Upper lobe of left lung (tissue), 6 donors: ENCODE results near the gene TF. TPM values are rescaled to one million over a fixed set of nuclear protein-coding genes. Genes with fewer than 3 reads are reported as not detected.

Experiments used
- ATAC-seq, 2 donors: fragments of 200-7000 bp; cut with Tn5 transposase; one replicate each; pipeline ENCODE4 v1.9.1; 2022; ENCODE audit warnings: mild to moderate bottlenecking in 2 of 2, moderate library complexity in 2 of 2; ENCODE audit not compliant: low FRiP score in 2 of 2
- DNase-seq, 2 donors: peaks; one replicate each; pipeline ENCODE4 v3.0.0-alpha.2; 2019 to 2020
- H3K27ac ChIP-seq, 4 donors: fragments of 200-600 bp; sonication (generic); one replicate each; pipeline ENCODE4 v1.5.1; 2016 to 2019
- H3K27me3 ChIP-seq, 4 donors: fragments of 200-600 bp; sonication (generic); one replicate each; pipeline ENCODE4 v1.5.1; 2017 to 2019
- H3K36me3 ChIP-seq, 4 donors: fragments of 200-600 bp; sonication (generic); one replicate each; pipeline ENCODE4 v1.5.1; 2016 to 2019
- H3K4me1 ChIP-seq, 4 donors: fragments of 200-600 bp; sonication (generic); one replicate each; pipeline ENCODE4 v1.5.1; 2018 to 2019
- H3K4me3 ChIP-seq, 4 donors: fragments of 200-600 bp; sonication (generic); one replicate each; pipeline ENCODE4 v1.5.1; 2017 to 2019; ENCODE audit warnings: mild to moderate bottlenecking in 2 of 4, moderate library complexity in 1 of 4
- H3K9me3 ChIP-seq, 4 donors: fragments of 200-600 bp; sonication (generic); one replicate each; pipeline ENCODE4 v1.5.1; 2018 to 2019
- EP300 ChIP-seq, 4 donors: sonication (generic); formaldehyde crosslinking; IDR thresholded peaks; one replicate each; pipeline ENCODE4 v1.5.1; 2017; ENCODE audit warnings: antibody characterized with exemption in 4 of 4, control low read depth in 2 of 4
- POLR2A ChIP-seq, 4 donors: fragments of 450-650 bp; IDR thresholded peaks; one replicate each; pipeline ENCODE4 v1.5.1; 2016 to 2017; ENCODE audit warnings: antibody characterized with exemption in 4 of 4, mild to moderate bottlenecking in 2 of 4
- POLR2AphosphoS5 ChIP-seq, 2 donors: sonication (generic); formaldehyde crosslinking; IDR thresholded peaks; one replicate each; pipeline ENCODE4 v1.5.1; 2017; ENCODE audit warnings: antibody characterized with exemption in 2 of 2
- WGBS, 2 donors: methylation state at CpG; one replicate each; pipeline ENCODE4 v1.1.5; 2017 to 2018; 5-methylcytosine and 5-hydroxymethylcytosine counted together
- total RNA-seq, 6 donors: library from RNA; depleted of rRNA in 4 of 6; stranded (reverse); fragments of >200 nt in 4 of 6; gene quantifications; one replicate each; pipeline versions ENCODE4 v1.1.0 to v1.2.1, GENCODE V29; 2016 to 2021
- TF ChIP-seq, protein P1 (sequence below), 6 experiments: fragments of 450-650 bp in 4 of 6; fragments of 200-600 bp in 2 of 6; sonication (generic) in 2 of 6; IDR thresholded peaks; one replicate each; pipeline ENCODE4 v1.5.1; 2016 to 2019; ENCODE audit warnings: antibody characterized with exemption in 6 of 6
- donor health status: DM: no; HTN: no; CAD: no; lungs with moderate emphysema.
- donor health status: DM: no; HTN: yes; CAD: no; lungs with severe emphysema.

Gene TF
- total RNA-seq, 6 donors from 2014 or later: 0.61 to 15.5 (median 3.7) TPM

DNA sequence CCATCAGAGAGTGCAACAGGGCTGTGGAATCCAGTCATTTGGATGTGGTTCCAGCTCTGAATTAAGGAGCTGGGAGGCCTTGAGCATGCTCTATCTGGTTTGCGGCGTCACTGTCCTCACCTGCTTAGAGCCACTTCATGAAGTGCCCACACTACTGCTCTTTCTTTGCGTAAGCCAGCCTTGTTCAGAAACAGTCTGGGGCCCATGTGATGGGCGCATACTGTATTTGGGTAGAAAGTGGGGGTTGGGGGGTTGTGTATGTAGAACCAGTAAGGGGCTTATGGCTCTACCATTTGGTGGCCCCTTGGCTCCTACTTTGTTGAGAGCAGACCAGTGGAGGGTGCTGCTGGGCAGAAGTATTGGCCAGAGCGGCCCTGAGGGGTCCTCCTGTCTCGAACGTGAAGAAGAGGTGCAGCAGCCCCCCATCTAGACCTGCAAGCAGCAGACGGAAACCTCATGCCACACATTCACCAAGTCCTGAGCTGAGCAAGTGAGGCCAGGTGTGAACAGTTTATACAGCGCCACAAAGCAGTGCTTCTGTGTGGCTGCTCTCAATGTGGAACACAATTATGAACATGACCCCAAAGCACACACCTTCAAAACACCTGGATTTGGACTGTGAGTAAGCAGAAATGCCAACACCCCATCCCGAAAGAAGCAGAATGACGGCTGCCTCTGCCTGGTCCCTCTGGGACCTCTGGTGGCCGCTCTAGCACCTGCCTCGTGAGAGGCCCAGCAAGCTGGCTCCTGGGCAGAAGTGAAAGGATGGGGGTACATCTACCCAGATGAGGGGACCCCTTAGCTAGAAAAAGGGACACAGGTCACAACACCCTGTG, 86.0 kb downstream of the TF start:
- H3K9me3 ChIP-seq: no peaks in the 10 kb centered on the region
- no peaks in the 10 kb centered on the region for H3K36me3 ChIP-seq
- H3K4me3 ChIP-seq: no peak overlapping the region
- TF ChIP-seq POLR2AphosphoS5 (IDR thresholded peaks at IDR 0.05): no peak
- TF ChIP-seq POLR2A (IDR thresholded peaks at IDR 0.05): no peak
- TF ChIP-seq, protein P1, sequence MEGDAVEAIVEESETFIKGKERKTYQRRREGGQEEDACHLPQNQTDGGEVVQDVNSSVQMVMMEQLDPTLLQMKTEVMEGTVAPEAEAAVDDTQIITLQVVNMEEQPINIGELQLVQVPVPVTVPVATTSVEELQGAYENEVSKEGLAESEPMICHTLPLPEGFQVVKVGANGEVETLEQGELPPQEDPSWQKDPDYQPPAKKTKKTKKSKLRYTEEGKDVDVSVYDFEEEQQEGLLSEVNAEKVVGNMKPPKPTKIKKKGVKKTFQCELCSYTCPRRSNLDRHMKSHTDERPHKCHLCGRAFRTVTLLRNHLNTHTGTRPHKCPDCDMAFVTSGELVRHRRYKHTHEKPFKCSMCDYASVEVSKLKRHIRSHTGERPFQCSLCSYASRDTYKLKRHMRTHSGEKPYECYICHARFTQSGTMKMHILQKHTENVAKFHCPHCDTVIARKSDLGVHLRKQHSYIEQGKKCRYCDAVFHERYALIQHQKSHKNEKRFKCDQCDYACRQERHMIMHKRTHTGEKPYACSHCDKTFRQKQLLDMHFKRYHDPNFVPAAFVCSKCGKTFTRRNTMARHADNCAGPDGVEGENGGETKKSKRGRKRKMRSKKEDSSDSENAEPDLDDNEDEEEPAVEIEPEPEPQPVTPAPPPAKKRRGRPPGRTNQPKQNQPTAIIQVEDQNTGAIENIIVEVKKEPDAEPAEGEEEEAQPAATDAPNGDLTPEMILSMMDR (IDR thresholded peaks at IDR 0.05): no peak
- no peak for TF ChIP-seq EP300 (IDR thresholded peaks at IDR 0.05)
- WGBS, 2 donors: 84 to 89% methylated on average over 5 to 13 of the region's 13 CpGs
- H3K27me3 ChIP-seq: no peaks in the 10 kb centered on the region
- no peaks in the 10 kb centered on the region for H3K4me1 ChIP-seq
- H3K27ac ChIP-seq: no peak overlapping the region
- DNase-seq (no peak), ATAC-seq (no peak)

DNA sequence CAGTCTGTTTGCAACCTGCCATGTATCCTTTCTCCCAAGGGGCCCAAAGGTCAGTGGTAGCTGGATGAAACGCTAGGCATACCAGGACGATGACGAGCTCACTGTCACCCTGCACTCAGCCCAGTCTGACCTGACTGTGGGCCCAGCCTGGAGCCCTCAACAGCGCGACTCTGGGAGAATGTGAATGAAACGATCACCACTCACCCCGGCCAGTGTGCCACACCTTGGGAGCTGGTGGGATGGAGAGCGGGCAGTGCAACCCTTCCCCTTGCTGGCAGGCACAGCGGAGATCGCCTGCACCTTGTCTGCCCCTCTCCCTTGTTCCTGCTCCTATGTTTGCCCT, 86.6 kb downstream of the TF start:
- TF ChIP-seq EP300 (IDR thresholded peaks at IDR 0.05) (no peak), POLR2A (IDR thresholded peaks at IDR 0.05) (no peak), POLR2AphosphoS5 (IDR thresholded peaks at IDR 0.05) (no peak)
- TF ChIP-seq, protein P1 (IDR thresholded peaks at IDR 0.05): no peak
- ATAC-seq (no peak), DNase-seq (no peak)

GRCh38 chr3:133833267-133833666, 87.1 kb downstream of the TF start:
- no peak overlapping the region for H3K4me3 ChIP-seq
- TF ChIP-seq POLR2AphosphoS5 (IDR thresholded peaks at IDR 0.05) (no peak), EP300 (IDR thresholded peaks at IDR 0.05) (no peak), POLR2A (IDR thresholded peaks at IDR 0.05) (no peak)
- TF ChIP-seq, protein P1 (IDR thresholded peaks at IDR 0.05): no peak
- WGBS, 2 donors: 81 to 83% methylated on average over 2 to 5 of the region's 5 CpGs
- H3K27me3 ChIP-seq: no peaks in the 10 kb centered on the region
- no peak for ATAC-seq
- no peak overlapping the region for H3K27ac ChIP-seq
- DNase-seq: no peak
- no peaks in the 10 kb centered on the region for H3K9me3 ChIP-seq
- H3K36me3 ChIP-seq: no peaks in the 10 kb centered on the region
- H3K4me1 ChIP-seq: no peaks in the 10 kb centered on the region

More for the DNA sequence above, 86.6 kb downstream of the TF start:
- Histone ChIP-seq H3K36me3 (no peaks in the 10 kb centered on the region), H3K9me3 (no peaks in the 10 kb centered on the region), H3K4me1 (no peaks in the 10 kb centered on the region), H3K4me3 (no peak overlapping the region), H3K27me3 (no peaks in the 10 kb centered on the region), H3K27ac (no peak overlapping the region)
- 90 to 92% methylated on average over 2 to 10 of the region's 10 CpGs for WGBS, 2 donors

DNA sequence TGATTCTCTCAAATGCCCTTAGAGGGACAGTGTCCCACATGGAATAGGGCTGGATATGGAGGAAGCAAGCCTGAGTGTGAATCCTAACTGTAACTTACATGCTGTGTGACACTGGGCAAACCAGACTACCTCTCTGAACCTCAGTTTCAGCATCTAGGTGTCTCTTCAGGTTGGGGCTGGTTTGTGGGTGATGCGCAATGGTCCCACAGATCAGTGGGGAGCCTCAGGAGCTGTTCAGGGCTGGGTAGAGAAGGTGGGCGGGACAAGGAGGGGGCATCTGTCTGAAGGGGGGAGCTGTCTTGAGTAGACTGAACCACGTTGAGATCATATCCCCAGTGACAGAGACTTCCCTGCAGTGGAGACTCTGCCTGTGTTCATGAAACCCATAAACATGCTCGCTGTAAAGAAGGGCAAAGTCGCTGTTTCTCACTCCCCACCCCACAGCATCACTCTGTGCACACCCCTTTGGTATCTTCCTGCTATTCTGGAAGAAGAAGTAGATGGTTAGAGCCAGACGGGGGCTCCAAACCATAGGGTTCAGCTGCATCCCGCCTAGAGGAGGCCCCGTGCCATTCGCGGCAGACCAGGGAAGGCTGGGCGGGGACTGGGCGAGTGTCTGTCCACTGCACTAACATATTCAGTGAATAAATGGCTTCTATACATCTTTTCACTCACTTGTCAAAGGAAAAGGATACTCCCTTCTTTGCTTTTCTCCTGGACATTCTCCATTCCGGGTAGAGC, 87.9 kb downstream of the TF start:
- WGBS, 2 donors: 84 to 93% methylated on average over 12 to 13 of the region's 13 CpGs
- H3K4me3 ChIP-seq: no peak overlapping the region

More for the DNA sequence above, 87.9 kb downstream of the TF start:
- Histone ChIP-seq H3K9me3 (no peaks in the 10 kb centered on the region), H3K27ac (no peak overlapping the region), H3K27me3 (no peaks in the 10 kb centered on the region), H3K36me3 (no peaks in the 10 kb centered on the region), H3K4me1 (no peaks in the 10 kb centered on the region)
- no peak for ATAC-seq
- TF ChIP-seq, protein P1 (IDR thresholded peaks at IDR 0.05): no peak
- no peak for TF ChIP-seq POLR2AphosphoS5 (IDR thresholded peaks at IDR 0.05)
- TF ChIP-seq POLR2A (IDR thresholded peaks at IDR 0.05): no peak
- TF ChIP-seq EP300 (IDR thresholded peaks at IDR 0.05): no peak
- no peak for DNase-seq
